Panc1 (cell line): ENCODE data around the gene UVSSA. TPM values are rescaled to one million over a fixed set of nuclear protein-coding genes. Genes with fewer than 3 reads are reported as not detected.

ENCODE experiments used
- ATAC-seq: fragments of 200-7000 bp; cut with Tn5 transposase; 2 replicates; pipeline ENCODE4 v1.9.1; 2020; ENCODE audit warnings: mild to moderate bottlenecking, moderate library complexity
- BruUV-seq: library from RNA; stranded (reverse); fragments of 400-500 nt; replicated peaks from 2 replicates; lab custom pipeline; 2021; lab: Mats Ljungman, UMichigan
- CTCF ChIA-PET: fragments of 300-600 bp; sonication (Branson Sonifier 250); formaldehyde crosslinking; loops from one replicate; lab custom pipeline; 2022; ENCODE audit warnings: antibody characterized with exemption; lab: Charles Lee
- POLR2A ChIA-PET: fragments of 300-600 bp; sonication (Branson Sonifier 250); formaldehyde crosslinking; loops from one replicate; lab custom pipeline; 2022; ENCODE audit warnings: antibody characterized with exemption; lab: Charles Lee
- DNase-seq: peaks from one replicate; pipeline ENCODE4 v3.0.0-alpha.2; 2010; ENCODE audit warnings: low read depth, low spot score
- H3K27ac ChIP-seq: 2 replicates; pipeline ENCODE4 v1.5.1; 2011; ENCODE audit warnings: mild to moderate bottlenecking, low read length, inconsistent platforms
- H3K27me3 ChIP-seq: fragments of 200-500 bp; sonication (Bioruptor generic); 2 replicates; pipeline ENCODE4 v1.6.0; 2014; ENCODE audit warnings: low read length, inconsistent platforms; ENCODE audit not compliant: control insufficient read depth, insufficient read depth
- H3K36me3 ChIP-seq: fragments of 200-500 bp; sonication (Bioruptor generic); 2 replicates; pipeline ENCODE4 v1.5.1; 2014; ENCODE audit warnings: inconsistent platforms, mild to moderate bottlenecking, low read length, moderate library complexity; ENCODE audit not compliant: control insufficient read depth, insufficient read depth
- H3K4me1 ChIP-seq: 2 replicates; pipeline ENCODE4 v1.5.1; 2011; ENCODE audit warnings: inconsistent platforms, mild to moderate bottlenecking, low read length, moderate library complexity; ENCODE audit not compliant: control insufficient read depth, insufficient read depth
- H3K4me3 ChIP-seq, 2 experiments: 2 replicates each; pipeline ENCODE4 v1.5.1; 2011 to 2012; ENCODE audit warnings: low read depth in 2 of 2, low read length in 2 of 2, mild to moderate bottlenecking in 2 of 2, inconsistent platforms in 1 of 2, moderate library complexity in 1 of 2
- H3K9me3 ChIP-seq: fragments of 200-500 bp; sonication (Bioruptor generic); 2 replicates; pipeline ENCODE4 v1.5.1; 2014; ENCODE audit warnings: low read depth, mild to moderate bottlenecking, inconsistent platforms, low read length, moderate library complexity; ENCODE audit not compliant: control insufficient read depth, insufficient read depth
- CTCF ChIP-seq: fragments of 450-650 bp; IDR thresholded peaks from 2 replicates; pipeline ENCODE4 v1.5.1; 2017; ENCODE audit warnings: mild to moderate bottlenecking
- POLR2AphosphoS5 ChIP-seq: IDR thresholded peaks from 2 replicates; pipeline ENCODE4 v1.6.1; 2012; ENCODE audit warnings: mild to moderate bottlenecking, low read depth, low read length, moderate library complexity
- REST ChIP-seq, 2 experiments: IDR thresholded peaks; 2 replicates each; pipeline ENCODE4 v1.6.1; 2011 to 2012; ENCODE audit warnings: low read depth in 2 of 2, control low read depth in 1 of 2, low read length in 1 of 2, mild to moderate bottlenecking in 1 of 2, moderate library complexity in 1 of 2; ENCODE audit not compliant: insufficient read depth in 1 of 2
- SIN3A ChIP-seq: IDR thresholded peaks from 2 replicates; pipeline ENCODE4 v1.6.1; 2012; ENCODE audit warnings: low read depth, mild to moderate bottlenecking, low read length, moderate library complexity, borderline replicate concordance; ENCODE audit not compliant: insufficient read depth
- TCF7L2 ChIP-seq: IDR thresholded peaks from 2 replicates; pipeline ENCODE4 v1.6.1; 2011; ENCODE audit warnings: mild to moderate bottlenecking, low read depth, low read length, inconsistent platforms
- in situ Hi-C: cut with HindIII; loops from 2 replicates; pipeline ENCODE4 v1.10.0; 2016; ENCODE audit warnings: low sequenced_read_pairs, low pct_unique_long_range_greater_than_20kb
- intact Hi-C: fragments of 100-400 bp; cut with micrococcal nuclease; formaldehyde crosslinking; loops from one replicate; pipeline ENCODE4 v1.10.0; 2022; ENCODE audit not compliant: unreplicated experiment
- total RNA-seq: library from RNA; stranded (reverse); gene quantifications from one replicate; pipeline ENCODE4 v1.2.1, GENCODE V29; 2021; ENCODE audit not compliant: unreplicated experiment

The UVSSA gene
- total RNA-seq, 1 experiment from 2014 or later, result 23.4 TPM

- no TSS peak for BruUV-seq
- DNase-seq (no peak), ATAC-seq (peak; percentile 43; the same call in 1 of the 2 replicates)
- ChIA-PET POLR2A (no interaction called here), CTCF (no interaction called here)
- intact Hi-C loops (no loop called here), in situ Hi-C loops (no loop called here)
- H3K36me3 ChIP-seq, result no peaks in the 10 kb centered on the region
- no peaks in the 10 kb centered on the region for H3K9me3 ChIP-seq
- H3K27me3 ChIP-seq, result no peaks in the 10 kb centered on the region
- no peak for TF ChIP-seq REST (IDR thresholded peaks at IDR 0.05; ENCODE audit: insufficient read depth in 1 of 2, low read depth in 2 of 2, low read length in 1 of 2)
- no peak for TF ChIP-seq POLR2AphosphoS5
- TF ChIP-seq SIN3A, result no peak
- no peak for TF ChIP-seq CTCF
- no peak for TF ChIP-seq TCF7L2
- H3K4me1 ChIP-seq, result no peaks in the 10 kb centered on the region
- peak overlapping the region in 1 of 2 experiments; percentile 14; a peak in 1 of 4 replicates for H3K4me3 ChIP-seq
- no peak overlapping the region for H3K27ac ChIP-seq
Observed at GRCh38 chr4:1399508-1400190, 52.6 kb downstream of the UVSSA start.

GRCh38 chr4:1400191-1400805, 53.3 kb downstream of the UVSSA start:
- POLR2A ChIA-PET, result no interaction called here
- TF ChIP-seq CTCF (no peak), SIN3A (no peak), POLR2AphosphoS5 (no peak), REST (IDR thresholded peaks at IDR 0.05; ENCODE audit: insufficient read depth in 1 of 2, low read depth in 2 of 2, low read length in 1 of 2) (no peak), TCF7L2 (no peak)
- in situ Hi-C loops, result no loop called here
- no peaks in the 10 kb centered on the region for H3K9me3 ChIP-seq
- no peak overlapping the region for H3K27ac ChIP-seq
- CTCF ChIA-PET, result interaction anchor here (0.6 kb wide), 1 partner anchor 779 kb away, joined by 4 read pairs; no protein-coding TSS in a partner anchor
- intact Hi-C loops, result no loop called here
- no peaks in the 10 kb centered on the region for H3K4me1 ChIP-seq
- no peak overlapping the region for H3K4me3 ChIP-seq
- ATAC-seq, result no peak
- H3K27me3 ChIP-seq, result no peaks in the 10 kb centered on the region
- H3K36me3 ChIP-seq, result no peaks in the 10 kb centered on the region
- no peak for DNase-seq
- no TSS peak for BruUV-seq
